Measurements from ENCODE around the gene SLC16A1.
"Not testable (repeated sequence)": the region's sequence is repeated elsewhere in the genome, so short reads cannot be mapped to it uniquely, and the experiment has no call there.

Gene SLC16A1

GRCh38 chr1:112955773-112956543 is at the start of gene SLC16A1:
Gene SLC16A1 (minus strand): TSS chr1:112956196. CDS start chr1:112929308, 26,888 bp downstream.
- peak; percentile 89 for DNase-seq

DNA sequence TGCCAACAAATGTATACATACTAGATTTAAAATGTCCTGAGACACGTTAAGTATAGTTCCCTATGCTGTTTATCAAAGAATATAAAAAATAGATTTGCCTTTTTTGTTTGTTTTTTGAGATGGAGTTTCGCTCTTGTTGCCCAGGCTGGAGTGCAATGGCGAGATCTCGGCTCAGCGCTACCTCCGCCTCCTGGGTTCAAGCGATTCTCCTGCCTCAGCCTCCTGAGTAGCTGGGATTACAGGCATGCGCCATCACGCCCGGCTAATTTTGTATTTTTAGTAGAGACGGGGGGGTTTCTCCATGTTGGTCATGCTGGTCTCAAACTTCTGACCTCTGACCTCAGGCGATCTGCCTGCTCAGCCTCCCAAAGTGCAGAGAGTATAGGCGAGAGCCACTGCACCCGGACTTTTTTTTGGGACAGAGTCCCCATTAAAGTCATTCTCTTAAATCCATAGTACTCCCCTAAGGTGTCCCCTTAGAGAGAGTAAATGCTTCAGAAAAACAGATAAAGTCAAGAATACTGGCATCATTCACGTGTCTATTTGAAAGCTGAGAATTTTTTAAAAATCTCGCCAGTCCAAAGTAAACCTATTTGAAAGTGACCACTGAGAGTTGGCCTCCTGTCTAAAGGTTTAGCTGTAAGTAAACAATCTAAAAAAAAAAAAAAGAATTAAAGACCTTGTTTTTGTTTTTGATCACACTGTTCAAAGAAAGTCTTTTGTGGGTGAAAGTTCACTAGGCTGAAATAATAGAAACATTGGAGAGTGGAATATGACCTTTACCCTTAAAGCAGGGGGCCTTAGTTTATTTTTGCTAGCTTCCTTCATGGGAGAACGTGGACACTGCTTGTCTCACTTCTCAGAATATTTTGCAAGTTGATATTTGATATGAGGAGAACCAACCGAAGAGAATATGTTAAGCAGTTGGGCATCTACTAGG is 48.0 kb upstream of the SLC16A1 start:
- no peak for DNase-seq

- no peak for DNase-seq
Observed at GRCh38 chr1:113002297-113002696, 46.3 kb upstream of the SLC16A1 start.

DNA sequence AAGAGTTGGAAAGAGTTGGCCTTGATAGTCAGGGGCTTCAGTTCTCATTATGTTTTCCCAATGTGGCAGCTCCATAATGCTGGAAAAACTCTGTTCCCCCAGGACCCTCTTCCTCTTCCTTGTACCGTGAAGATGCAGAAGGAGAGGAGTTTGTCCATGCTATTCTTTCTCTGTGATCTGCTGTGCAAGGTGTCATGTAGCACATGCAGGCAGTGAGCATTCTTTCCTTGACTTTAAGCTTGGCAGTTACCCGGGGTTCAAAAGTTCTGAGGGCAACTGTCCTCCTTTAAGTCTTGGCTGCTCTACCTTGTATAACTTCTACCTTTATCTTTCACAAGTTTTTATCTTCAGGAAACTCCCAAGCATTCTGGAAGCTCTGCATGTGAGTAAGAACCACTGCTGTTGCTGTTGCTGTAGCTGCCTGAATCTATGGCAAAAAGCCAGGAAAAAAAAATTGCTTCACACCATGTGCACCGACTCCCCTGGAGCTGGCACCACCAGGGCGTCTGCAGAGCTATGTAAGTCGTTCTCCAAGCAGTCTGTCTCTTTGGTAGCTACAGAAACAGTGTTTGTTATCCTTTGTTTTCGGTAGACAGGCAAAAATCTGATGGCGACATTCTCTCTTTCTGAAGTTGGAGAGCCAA is 42.7 kb upstream of the SLC16A1 start:
- DNase-seq, result no peak

DNA sequence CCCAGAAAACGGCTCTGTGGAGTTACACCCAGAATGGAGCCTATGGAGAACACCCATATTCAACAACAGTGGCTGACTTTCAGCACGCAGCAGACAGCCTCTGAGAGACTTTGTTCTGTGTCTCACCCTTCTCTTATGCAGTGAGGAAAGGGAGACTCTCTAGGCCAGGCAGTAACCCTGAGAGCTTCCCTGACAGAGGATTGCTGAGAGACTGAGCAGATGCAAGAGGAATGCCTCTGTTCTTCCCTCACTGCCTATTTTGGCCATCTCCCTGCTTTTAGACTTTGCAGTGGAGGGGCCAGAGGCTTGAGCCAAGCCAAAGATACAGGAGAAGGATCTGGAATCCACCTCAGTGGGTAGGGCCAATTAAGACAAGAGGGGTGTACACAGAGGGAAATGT is 41.8 kb upstream of the SLC16A1 start:
- no peak for DNase-seq

GRCh38 chr1:112995890-112996289 is 39.9 kb upstream of the SLC16A1 start:
- DNase-seq, result no peak

DNA sequence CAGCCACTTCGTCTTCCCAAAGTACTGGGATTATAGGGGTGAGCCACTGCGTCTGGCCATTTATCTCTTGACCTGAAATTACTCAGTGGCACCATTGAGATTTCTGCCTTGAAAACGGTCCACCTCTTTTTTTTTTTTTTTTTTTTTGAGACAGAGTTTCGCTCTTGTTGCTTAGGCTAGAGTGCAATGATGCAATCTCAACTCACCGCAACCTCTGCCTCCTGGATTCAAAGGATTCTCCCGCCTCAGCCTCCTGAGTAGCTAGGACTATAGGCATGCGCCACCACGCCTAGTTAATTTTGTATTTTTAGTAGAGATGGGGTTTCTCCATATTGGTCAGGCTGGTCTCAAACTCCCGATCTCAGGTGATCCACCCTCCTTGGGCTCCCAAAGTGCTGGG is 39.0 kb upstream of the SLC16A1 start:
- not testable (repeated sequence) for DNase-seq

GRCh38 chr1:112992780-112993179 is 36.8 kb upstream of the SLC16A1 start:
- no peak for DNase-seq

- no peak for DNase-seq
Observed at GRCh38 chr1:112991402-112992120, 35.6 kb upstream of the SLC16A1 start.

GRCh38 chr1:112990271-112990670 is 34.3 kb upstream of the SLC16A1 start:
- DNase-seq, result no peak

- no peak for DNase-seq
Observed at GRCh38 chr1:112988367-112988766, 32.4 kb upstream of the SLC16A1 start.

GRCh38 chr1:112985123-112985522 is 29.1 kb upstream of the SLC16A1 start:
- DNase-seq, result no peak

DNA sequence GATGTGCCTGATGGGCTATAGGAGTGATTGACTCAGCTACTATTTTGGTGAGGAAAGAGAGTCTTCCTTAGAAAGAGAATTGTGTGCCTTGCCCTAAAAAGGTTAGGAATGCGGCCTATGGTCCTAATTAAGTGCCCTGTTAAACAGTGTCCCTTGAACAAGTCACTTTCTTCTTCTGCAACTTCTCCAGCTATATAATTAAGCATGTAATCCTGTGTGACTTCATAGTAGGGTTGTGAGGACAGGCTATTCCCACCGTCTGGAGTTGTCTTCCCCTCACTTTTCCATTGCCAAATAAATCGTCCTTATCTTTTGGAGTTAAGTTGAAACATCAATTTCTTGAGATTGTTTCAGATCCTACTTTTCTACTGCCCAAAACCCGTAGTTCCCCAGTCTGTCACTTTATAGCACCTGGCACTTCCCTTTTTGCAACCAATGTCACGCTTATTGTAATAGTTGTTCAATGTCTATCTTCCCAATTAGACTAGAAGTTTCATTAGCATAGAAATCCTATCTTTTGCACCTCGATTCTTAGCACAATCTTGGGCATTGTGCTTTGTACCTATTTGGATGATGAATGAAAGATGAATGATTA is 27.6 kb upstream of the SLC16A1 start:
- no peak for DNase-seq

GRCh38 chr1:112982853-112983536 is 27.0 kb upstream of the SLC16A1 start:
- DNase-seq, result no peak

GRCh38 chr1:112982328-112982727 is 26.3 kb upstream of the SLC16A1 start:
- no peak for DNase-seq

DNA sequence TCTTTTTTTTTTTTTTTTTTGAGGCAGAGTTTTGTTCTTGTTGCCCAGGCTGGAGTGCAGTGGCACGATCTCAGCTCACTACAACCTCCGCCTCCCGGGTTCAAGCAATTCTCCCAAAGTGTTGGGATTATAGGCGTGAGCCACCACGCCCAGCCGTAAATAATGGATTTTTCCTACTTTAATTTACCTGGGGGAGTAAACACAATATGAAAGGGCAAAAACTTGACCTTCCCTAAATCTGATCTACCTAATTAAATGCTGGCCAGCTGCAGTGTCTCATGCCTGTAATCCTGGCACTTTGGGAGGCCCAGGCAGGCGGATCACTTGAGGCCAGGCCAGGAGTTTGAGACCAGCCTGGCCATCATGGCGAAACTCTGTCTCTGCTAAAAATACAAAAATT is 25.8 kb upstream of the SLC16A1 start:
- not testable (repeated sequence) for DNase-seq

DNA sequence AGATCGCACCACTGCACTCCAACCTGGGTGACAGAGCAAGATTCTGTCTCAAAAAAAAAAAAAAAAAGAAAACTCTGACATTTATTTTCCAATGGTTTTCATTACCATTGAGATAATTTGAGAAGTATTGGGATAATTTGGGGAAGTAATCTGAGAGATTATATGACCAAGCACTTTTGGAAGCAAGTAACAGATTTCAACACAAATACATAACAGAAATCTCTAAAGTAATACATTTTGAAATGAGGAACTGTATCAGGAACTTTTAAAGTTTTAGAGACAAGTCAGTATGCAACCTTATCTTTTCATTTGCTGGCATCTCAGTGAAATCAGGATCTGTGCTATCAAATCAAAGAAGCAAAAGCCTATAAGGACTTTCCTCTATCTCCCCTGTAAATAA is 25.4 kb upstream of the SLC16A1 start:
- DNase-seq, result no peak

DNA sequence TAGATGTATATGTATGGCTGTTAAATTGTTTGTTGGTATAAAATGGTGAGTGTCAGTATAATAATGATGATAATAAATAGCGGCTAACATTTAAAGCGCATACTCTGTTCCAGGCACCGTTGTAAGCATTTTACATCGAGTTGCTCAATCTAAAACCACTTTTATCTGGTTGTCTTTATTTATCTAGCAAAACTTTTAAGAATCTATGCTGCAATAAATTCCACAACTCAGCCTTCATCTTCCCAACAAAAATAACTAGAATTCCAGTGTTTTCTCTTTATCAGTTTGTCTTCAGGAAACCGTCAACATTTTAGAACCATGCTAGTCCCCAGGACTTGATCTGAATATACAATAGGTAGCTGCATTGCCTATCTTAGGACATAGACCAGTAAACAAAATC is 19.3 kb upstream of the SLC16A1 start:
- DNase-seq, result no peak

DNA sequence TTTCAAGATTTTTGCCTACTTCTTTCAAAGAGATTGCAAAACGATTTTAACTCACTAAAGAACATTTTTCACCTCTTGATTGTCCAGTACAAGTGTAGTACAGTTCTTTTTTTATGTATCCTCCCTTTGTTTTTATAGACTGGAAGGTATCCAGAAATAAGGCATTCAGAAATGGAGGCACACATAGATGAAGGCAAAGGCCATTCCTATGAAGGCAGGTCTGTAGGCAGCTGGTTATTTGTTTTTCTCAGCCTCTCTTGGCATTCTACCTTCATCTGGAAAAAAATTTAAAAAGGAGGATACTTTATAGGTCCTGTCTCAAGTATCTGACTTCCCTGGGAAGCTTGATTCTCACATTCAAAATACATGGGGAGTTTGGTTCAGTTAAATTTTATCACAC is 18.6 kb upstream of the SLC16A1 start:
- DNase-seq, result no peak

GRCh38 chr1:112973788-112974187 is 17.8 kb upstream of the SLC16A1 start:
- no peak for DNase-seq

- no peak for DNase-seq
Observed at GRCh38 chr1:112971006-112971405, 15.0 kb upstream of the SLC16A1 start.

DNA sequence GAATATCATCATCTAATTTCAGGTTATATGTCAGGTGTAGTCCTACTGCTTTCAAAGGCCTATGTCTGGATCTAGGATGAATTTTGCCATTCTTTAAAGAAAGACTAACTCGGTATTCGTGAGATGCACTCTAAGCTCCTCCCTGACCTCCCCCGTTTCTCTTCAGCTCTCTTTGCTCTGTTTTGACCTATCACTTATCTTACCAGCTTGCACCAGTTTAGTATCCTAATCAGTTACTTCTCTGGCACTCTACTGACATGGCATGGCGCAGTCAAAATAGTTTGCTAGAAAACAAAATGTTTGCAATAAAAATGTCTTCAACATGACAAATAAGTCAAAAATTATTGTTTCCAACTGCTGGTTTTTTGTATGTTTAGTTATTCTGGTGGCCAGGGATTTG is 8.4 kb upstream of the SLC16A1 start:
- DNase-seq, result no peak

Data from T1000 (cell line).